HG03280 (cell line): ENCODE data around the gene MSMP.

Source experiments
- ATAC-seq: cut with Tn5 transposase; IDR thresholded peaks from one replicate; pipeline ENCODE4 v1.9.1; 2021; ENCODE audit warnings: mild to moderate bottlenecking, moderate library complexity; ENCODE audit not compliant: unreplicated experiment

The MSMP gene

DNA sequence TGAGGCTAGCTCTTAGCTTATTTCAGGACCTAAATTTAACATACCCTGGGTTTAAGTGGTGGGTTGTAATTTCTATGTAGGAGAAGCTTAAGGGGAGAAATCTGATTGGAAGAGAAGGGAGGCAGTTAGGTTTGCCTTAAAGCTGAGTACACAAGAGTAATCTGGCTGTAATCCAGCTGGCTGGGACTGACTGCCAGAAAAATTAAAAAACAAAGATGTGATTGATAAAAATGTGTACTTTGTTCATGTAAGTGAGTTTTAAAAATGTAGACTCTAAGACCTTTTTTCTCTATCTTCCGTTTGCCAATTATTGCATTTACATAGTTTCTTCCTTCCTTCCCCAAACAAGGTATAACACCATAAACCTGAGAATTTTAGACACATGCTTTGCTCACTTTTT lies 17.5 kb upstream of the MSMP start:
- ATAC-seq, result no peak

DNA sequence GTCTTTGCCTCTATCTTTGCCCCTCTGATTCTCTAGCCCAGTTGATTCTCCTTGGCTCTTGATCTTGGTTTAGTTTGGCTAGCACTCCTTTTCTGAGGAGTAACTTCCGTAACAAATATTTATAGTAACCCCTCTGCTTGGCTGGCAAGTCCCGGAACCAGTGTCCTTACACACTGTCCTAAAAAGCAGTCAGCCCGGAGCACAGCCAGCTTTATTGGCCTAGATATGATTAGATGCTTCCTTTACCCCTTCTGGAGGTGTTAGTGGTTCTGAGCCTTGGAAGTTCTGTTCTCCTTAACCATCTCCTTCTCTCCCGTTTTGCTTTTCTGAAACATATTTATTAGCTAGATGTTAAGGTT lies 17.0 kb upstream of the MSMP start:
- no peak for ATAC-seq

DNA sequence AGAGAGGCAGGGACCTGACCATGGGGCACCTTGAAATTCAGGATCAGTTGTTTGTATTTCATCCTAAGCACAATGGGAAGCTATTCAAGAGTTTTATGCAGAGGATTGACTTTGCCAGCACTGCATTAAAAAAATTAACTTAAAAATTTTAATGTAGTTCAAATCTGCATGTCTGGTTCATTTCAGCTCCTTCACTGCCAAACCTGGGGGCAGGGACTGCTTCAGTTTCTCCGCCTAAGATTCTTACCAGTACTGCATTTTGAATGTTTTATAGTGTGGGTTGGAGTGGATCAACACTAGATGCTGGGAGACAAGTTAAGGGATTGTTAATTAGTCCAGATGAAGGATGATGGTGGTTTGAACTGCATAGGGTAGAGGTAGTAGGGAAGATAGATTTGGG lies 15.7 kb upstream of the MSMP start:
- ATAC-seq, result no peak

DNA sequence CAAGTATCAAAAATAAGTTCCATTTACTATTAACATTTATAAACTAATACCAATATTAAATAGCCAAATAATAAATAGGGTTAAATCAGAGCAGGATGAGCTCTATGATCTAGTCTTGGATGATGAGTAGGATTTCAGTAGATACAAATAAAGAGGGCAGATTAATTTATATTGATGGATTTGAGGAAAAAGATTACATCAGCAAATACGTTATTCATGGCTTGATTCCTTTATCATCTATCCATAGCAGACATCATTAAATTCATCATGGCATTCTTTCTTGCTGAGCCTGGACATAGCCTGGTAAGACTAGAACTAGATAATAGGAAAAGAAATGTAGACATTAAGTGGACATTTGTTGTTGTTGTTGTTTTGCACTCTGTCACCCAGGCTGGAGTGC lies 13.4 kb upstream of the MSMP start:
- ATAC-seq, result no peak

DNA sequence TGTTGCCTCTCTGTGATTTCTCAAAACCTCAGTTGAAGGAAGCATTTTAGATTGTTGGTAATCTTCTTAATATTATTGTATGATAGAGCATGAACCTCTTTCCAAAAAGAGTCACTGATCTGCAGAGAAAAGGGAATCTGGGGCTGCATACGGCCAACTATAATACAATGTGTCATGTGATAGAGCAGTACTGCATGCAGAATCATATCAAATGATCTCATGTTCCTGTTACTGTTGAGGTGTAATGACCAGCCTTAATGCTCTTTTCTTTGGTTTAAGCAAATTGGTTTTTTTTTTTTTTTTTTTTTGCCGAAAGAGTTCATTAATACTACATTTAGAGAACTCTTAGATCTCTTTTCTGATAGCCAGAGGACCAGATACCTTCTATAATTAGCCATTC lies 12.9 kb upstream of the MSMP start:
- ATAC-seq, result no peak

DNA sequence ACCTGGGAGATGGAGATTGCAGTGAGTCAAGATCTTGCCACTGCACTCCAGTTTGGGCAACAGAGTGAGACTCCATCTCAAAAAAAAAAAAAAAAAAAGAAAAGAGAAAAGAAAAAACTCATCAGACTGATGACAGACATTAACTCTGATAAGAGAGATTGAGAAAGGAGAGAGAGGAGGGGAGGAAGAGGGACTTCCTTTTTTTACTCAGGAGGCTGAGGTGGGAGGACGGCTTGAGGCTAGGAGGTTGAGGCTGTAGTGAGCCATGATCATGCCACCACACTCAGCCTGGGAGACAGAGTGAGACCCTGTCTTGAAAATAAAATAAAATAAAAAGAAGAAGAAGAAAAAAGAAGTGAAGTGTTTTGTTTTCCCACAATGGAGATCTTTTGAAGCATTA lies 9.7 kb upstream of the MSMP start:
- no peak for ATAC-seq

DNA sequence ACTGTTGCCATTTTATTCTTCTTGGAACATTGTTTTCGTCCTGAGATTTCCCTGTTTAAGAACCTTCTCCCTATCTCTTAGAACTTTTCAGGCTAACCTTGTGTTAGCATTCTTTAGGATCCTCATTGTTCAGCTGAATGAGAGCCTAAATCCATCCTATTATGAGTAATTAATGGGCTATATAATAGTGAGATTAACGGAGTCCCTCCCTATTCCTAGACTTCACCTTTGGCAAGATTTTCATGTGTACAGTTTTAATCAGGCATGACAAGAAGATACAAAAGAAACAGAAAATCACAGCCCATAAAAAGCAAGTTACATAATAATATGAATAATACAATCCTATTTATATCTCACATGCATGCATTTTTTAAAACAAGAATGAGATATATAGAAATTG lies 9.1 kb upstream of the MSMP start:
- no peak for ATAC-seq

DNA sequence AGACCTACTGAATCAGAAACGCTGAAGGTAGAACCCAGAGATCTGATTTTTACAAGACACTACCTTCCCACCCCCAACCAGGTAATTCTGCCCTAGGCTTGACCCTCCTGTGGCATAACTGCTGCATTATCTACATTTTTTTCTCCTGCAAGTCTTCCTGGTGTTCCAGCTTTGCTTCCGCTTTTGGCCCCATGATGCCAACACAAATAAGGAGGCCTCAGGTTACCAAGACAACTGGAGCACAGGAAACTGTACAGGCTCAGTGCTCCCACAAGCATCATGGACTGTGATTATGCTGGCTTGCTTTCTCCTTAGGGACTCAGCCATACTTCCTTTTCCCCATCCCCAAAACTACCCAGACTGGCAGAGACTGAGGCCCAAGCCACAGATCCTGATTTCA lies 6.6 kb upstream of the MSMP start:
- no peak for ATAC-seq

DNA sequence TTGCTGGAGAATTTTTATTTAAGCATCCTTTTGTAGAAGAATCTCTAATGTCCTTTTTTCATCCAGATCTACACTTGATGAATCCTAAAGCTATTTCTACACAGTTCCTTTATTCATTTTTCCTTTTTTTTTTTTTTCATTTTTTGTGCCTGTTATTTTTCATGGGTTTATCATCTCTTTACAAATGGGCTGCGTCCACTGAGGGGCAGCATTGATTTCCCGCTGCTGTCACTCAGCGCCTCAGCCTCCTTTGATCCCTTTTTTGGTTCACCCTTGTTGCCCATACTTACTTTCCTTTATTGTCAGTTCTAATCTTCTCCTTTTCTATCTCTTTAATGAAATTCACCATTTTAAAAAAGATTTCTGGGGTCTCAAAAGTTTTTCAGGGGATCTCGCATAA lies 5.7 kb upstream of the MSMP start:
- ATAC-seq, result no peak

DNA sequence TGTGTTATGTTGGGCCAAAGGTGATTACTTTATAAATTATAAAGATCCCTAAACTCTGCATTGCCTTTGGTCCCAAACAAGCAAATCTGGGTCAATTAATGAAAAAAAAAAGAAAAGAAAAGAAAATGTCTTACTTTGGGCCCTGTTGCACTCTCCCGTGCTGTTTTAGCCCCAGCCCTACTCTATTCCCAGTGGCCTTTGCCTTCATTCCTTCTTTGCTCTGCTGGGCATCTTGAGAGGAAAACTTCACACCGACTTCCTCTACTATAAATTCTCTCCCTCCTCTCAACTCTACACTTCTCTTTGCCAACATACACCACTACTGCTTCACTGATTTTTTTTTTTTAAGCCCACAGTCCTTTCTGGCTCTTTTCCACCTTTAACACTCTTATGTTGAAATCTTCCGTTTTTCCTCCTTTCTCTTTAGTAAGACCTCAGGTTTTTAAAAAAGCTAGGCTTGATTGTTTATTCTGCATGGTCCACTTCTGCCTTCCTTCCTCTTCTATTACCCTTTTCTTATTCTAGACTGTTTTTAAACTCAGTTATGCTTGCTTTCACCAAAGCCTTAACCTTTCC lies 4.5 kb upstream of the MSMP start:
- no peak for ATAC-seq

DNA sequence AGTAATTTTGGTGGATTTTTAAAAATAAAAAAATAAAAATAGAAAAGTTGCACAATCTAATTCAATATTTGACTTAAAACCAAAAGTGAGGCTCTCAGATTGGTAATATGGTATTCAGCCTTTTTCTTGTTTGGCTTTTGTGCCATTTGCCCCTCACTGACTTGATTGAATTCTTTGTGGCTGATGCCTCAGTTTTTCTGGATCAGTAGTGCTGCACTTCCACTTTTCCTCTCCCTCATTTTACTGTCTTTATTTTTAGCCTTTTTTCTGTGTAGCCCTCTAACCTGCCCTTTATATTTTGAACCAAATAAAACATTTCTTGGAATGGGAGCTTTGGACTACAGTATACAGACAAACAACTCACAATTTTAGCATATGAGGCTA lies 3.8 kb upstream of the MSMP start:
- ATAC-seq, result no peak

DNA sequence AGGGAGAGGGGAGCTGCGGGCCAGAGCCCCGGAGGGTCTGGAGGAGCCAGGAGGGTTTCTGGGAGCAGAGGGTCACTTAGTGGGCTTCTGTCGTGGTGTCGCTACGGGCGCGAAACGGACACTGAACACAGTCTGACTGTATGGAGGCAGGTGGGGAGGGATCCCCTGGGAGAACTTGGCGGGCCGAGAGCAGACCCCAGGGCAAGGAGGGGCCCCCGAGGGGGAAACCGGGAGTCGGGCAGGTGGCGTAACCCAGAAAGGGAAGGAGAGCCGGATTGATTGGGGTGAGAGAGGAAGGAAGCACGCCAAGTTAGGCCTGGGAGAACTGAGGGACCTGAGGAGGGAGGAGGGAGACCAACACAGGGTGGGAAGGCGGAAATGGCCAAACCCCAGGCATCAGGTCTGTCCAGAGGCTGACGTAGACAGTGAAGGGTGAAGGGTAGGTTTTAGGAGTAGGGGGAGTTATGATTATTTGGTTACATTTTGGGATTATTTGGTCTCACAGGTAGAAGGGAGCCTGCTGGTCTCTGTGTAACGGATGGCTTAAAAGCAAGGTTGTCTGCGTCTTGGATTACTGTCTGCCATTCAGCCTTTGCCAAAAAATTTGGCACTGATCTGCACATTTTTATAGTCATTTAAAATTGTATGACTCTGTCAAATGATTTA lies 3.3 kb upstream of the MSMP start:
- peak; percentile 33 for ATAC-seq

DNA sequence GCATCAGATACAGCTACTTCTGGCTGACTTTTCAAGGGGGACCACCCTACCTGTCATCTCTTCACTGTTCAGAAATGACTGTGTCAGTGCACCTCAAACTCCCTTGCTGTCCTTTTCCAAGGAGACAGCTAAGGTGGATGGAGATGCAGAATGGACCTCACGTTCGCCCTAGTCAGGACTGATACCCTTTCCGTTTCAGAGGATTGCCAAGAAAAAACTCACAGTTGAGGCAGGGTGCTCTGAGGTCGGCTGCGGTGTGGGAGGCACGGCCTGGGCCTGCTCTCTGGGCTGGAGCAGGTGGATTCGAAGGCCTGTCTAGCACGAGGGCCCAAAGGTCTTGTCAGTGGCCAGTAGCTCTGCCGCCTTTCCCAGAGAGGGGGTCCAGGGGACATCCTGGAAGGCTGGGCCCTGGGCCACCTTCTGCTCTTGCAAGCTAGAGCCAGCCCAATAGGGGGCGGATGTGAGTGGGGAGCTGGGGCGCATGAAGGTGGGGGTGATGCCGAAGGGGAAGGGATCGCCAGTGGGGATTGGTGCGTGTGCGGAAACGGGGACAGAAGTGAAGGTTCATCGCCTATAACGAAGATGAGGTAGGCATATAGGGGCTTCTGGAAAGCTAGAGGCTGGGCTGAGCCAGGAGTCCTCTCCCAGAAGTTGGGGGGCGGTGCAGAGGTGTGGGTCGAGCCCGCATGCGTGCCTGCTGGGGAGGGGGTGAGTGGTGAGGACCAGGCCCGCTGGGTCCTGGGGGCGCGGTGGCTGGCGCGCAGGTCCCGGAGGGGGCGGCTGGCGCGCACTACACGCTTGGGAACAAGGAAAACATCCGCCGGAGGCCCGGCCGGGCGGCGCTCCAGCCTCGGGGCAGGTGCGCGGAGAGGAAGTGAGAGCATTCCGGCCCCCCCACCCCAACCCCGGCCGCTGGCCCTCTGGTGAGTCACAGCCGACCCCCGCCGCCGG lies 2.5 kb upstream of the MSMP start:
- ATAC-seq, result peak; percentile 58

DNA sequence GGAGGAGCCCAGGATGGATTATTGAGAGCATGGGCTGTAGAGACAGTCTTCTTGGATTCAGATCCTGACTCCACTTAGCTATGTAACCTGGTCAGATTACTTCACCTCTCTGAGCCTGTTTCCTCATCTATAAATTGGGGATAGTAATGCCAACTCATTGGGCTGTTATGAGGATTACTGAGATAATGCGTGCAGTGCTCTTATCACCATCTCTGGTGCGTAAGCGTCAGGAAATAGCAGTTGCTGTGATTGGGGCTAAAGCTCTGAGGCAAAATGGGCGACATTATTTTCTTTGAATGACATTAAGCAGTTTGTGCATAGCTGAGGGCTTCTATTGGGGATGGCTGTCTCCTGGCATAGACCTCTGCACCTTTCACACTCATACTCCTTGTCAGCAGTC lies 995 bp upstream of the MSMP start:
- ATAC-seq, result no peak

DNA sequence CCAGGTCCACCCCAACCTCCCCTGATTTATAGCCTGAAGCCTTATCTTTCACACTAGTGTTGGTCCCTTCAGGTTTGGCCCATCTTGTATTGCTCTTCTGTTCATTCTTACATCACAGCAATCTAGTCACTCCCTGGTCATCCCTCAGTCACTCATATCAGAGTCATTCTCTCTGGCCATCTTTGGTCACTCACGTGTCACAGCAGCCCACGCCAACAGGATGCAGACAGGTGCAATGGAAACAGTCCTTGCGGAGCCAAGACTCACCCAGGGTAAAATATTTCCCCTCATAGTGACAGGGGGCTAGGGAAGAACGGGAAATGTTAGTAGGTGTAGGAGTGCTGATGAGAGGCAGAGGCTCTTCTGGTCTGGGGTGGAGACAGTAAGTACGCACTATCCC lies 610 bp downstream of the MSMP start:
- ATAC-seq, result no peak

DNA sequence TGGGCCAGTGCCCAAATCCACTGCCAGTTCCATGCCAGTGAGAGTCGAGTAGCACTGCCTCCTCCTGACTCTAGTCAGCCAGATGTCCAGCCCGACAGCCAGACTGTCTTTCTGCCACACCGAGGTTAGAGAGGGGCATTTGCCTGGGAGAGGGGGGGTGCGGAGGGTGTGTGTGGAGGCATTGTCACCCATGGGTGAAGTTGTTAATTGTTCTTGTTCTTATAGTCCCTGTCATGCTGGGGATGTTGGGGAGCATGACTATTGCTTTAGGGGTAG lies 3.9 kb downstream of the MSMP start:
- ATAC-seq, result no peak

DNA sequence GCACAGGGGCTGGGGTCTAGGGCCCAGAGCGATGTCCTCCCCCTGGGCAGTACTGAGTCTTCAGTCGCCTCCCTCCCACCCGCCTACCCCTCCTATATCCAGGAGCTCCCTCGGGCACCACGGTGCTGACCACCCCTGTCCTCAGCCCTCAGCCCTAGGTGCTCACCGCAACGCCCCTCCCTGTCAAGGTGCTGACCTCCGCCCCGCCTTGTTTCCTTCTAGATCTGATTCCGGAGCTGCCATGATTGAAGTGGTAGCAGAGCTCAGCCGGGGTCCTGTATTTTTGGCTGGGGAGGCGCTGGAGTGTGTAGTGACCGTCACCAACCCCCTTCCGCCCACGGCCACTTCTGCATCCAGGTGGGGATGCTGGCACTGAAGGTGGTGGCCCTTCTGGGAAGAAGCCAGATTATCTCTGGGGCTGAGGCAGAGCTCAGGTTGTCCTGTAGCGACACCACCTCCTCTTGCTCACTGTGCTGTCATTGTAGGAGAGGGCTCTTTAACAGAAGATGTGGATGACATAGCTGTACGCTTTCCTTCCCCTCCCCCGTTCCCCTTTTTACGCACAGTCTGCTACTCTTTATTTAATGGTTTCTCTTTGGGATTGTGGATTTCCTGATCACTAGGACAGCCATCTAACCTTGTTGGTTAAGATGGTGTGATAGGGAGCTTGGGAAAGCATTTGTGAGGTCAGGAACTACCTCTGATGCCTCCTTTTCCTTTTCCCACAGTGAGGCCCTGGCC lies 4.4 kb downstream of the MSMP start:
- peak; percentile 22 for ATAC-seq

DNA sequence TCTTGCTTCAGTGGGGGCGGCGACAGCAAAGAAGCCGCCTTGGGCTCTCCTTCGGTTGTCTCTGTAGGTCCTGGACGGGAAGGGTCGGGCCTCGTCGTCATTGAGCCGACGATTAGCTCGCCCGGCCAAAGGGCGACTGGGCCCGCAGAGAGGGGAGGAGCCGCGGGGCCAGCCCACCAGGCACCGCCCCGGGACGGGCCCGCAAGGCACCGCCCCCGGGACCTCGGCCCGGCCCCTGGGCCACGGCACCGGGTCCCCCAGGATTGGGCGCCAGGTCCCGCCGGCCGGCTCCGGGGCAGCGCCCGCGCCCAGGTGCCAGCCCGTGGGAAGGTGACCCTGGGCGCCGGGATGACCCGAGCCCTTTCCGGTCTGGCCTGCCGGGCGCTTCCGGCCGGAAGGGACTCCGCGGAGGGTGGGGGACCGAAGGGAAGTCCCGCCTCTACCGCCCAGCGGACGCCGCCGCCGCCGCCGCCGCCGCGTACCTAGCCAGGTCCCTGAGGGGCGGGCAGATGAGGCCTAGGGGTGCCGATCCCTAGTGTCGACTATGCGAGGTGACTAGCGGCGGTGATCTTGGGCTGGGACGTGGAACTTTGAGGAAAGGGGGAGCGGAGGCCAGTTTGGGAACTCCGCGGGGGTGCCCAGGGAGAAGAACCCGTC lies 5.1 kb downstream of the MSMP start, which contains the start of the genes GBA2 and RGP1:
Gene GBA2 (minus strand): TSS at position 371 of the 657 bp plus-strand sequence. CDS start 524 bp downstream, outside the sequence.
Gene RGP1 (plus strand): TSS at position 430 of the 657 bp plus-strand sequence. CDS start 469 bp downstream, outside the sequence.
- peak; percentile 79 for ATAC-seq

DNA sequence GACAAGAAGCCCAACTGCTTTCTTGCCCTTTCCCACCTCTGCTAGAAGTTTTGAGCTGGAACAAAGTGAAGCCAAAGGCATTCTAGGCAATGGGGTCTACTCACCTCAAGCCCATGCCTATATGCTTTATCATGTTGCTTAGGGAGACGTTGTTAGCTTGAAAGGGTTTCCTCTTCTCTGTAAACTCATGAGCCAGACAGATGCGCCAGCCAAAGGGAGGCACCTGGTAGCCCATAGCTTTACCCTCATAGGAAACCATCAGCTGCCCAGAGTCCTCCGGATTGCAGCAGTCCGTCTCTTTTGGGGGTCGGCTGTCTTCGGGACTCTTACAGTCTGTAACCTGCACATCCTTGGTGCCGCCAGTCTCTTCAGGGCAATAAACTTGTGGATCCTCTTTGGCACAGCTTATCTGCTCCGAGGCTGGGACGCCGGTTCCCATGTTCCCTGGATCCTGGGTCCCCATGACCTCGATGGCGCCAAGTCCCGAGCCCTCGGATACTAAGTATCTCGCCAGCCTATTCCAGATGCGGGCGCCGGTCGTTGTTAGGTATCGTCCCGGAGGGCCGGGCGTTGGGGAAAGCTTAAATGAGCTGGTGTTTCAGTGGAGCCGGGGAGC lies 5.7 kb downstream of the MSMP start:
- ATAC-seq, result peak; percentile 7

DNA sequence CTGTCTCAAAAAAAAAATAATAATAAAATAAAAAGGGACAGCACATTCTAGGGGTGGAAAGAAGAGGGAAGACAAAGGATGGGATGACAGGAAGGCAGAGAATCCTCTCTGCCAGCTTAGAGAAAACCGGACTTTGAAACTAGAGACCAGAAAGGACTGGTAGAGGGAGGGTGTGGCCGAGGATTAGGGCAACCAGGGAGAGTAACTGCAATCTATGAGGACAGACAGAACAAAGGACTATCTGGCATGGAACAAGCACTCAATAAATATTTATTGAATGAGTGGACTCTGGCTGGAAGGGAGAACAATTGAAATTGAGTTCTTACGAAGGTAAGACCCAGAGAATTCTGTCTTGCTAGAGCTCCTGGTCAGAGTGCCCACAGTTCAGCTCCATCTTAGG lies 7.5 kb downstream of the MSMP start:
- no peak for ATAC-seq
